WI38 (cell line): ENCODE measurements around the gene PNMA1.

Source experiments
- H3K4me3 ChIP-seq: 2 replicates; pipeline ENCODE4 v1.5.1; 2011; ENCODE audit warnings: low read depth, mild to moderate bottlenecking, control low read depth, low read length
- CTCF ChIP-seq: IDR thresholded peaks from 2 replicates; pipeline ENCODE4 v1.5.1; 2012; ENCODE audit warnings: low read depth, mild to moderate bottlenecking, control low read depth, low read length

PNMA1 gene

GRCh38 chr14:73723406-73723796 is 9.2 kb upstream of the PNMA1 start:
- H3K4me3 ChIP-seq = 0 out of 2 replicates have a peak overlapping the region, but pooled peaks have one; percentile 8
- TF ChIP-seq CTCF = no peak

GRCh38 chr14:73722581-73722980 is 8.4 kb upstream of the PNMA1 start:
- H3K4me3 ChIP-seq = no peak overlapping the region
- TF ChIP-seq CTCF = no peak

GRCh38 chr14:73721101-73721821 is 7.1 kb upstream of the PNMA1 start:
- H3K4me3 ChIP-seq = no peak overlapping the region
- TF ChIP-seq CTCF = no peak

GRCh38 chr14:73720636-73721035 is 6.5 kb upstream of the PNMA1 start:
- no peak overlapping the region for H3K4me3 ChIP-seq
- no peak for TF ChIP-seq CTCF

GRCh38 chr14:73719791-73720190 is 5.6 kb upstream of the PNMA1 start:
- no peak overlapping the region for H3K4me3 ChIP-seq
- TF ChIP-seq CTCF = no peak

GRCh38 chr14:73719361-73719760 is 5.2 kb upstream of the PNMA1 start:
- H3K4me3 ChIP-seq = no peak overlapping the region

More at GRCh38 chr14:73719361-73719760, 5.2 kb upstream of the PNMA1 start:
- TF ChIP-seq CTCF = no peak
